Activated naive CD8-positive, alpha-beta T cell treated with anti-CD3 and anti-CD28 coated beads, Interleukin-2, amount 50 U/mL, for 24 hours (primary cell): ENCODE data around the gene FOXF1.

ENCODE experiments used
- ATAC-seq: fragments of 150-1000 bp; cut with Tn5 transposase; one replicate; pipeline ENCODE4 v1.10.0; 2021
- DNase-seq: peaks from one replicate; pipeline ENCODE4 v3.0.0; 2021
- H3K27ac Mint-ChIP-seq: one replicate; pipeline ENCODE4 v1.8.0; 2021; ENCODE audit warnings: mild to moderate bottlenecking, mixed read lengths
- H3K27me3 Mint-ChIP-seq: one replicate; pipeline ENCODE4 v1.8.0; 2021; ENCODE audit warnings: mixed read lengths
- H3K36me3 Mint-ChIP-seq: one replicate; pipeline ENCODE4 v1.8.0; 2021; ENCODE audit warnings: low read depth, mixed read lengths
- H3K4me1 Mint-ChIP-seq: one replicate; pipeline ENCODE4 v1.8.0; 2021; ENCODE audit warnings: mixed read lengths
- H3K4me3 Mint-ChIP-seq: one replicate; pipeline ENCODE4 v1.8.0; 2021; ENCODE audit warnings: mild to moderate bottlenecking, moderate library complexity, mixed read lengths
- H3K9me3 Mint-ChIP-seq: one replicate; pipeline ENCODE4 v1.8.0; 2021; ENCODE audit warnings: mixed read lengths

Gene FOXF1

GRCh38 chr16:86540894-86541293 lies 30.6 kb downstream of the FOXF1 start:
- no peak for ATAC-seq
- Mint-ChIP-seq H3K36me3 (peaks cover 34% of the 10 kb centered on the region), H3K9me3 (no peaks in the 10 kb centered on the region), H3K4me1 (peaks cover 2% of the 10 kb centered on the region), H3K4me3 (no peak overlapping the region), H3K27ac (no peak overlapping the region), H3K27me3 (no peaks in the 10 kb centered on the region)
- DNase-seq = no peak

DNA sequence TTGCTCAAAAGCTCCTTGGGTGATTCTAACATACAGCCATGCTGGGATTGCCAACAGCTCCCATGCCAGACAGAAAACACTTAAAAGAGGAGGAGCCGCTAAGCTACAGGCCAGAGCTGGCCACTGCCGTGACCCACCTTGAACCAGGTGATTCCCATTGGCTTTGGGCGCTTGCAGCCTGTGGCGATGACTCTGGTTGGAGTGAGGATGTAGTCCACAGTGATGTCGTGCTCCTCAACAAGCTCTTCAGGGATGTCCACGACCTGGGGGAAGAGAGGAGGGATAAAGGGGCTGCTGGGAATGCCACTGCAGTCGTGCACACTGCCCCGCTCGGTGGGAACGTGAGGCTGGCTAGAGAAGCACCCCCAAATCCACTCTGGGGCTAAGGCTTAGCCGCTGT lies 31.2 kb downstream of the FOXF1 start:
- Mint-ChIP-seq H3K27me3 (no peaks in the 10 kb centered on the region), H3K36me3 (peaks cover 36% of the 10 kb centered on the region), H3K27ac (no peak overlapping the region), H3K9me3 (no peaks in the 10 kb centered on the region), H3K4me3 (no peak overlapping the region), H3K4me1 (peaks cover 2% of the 10 kb centered on the region)
- ATAC-seq (no peak), DNase-seq (no peak)

DNA sequence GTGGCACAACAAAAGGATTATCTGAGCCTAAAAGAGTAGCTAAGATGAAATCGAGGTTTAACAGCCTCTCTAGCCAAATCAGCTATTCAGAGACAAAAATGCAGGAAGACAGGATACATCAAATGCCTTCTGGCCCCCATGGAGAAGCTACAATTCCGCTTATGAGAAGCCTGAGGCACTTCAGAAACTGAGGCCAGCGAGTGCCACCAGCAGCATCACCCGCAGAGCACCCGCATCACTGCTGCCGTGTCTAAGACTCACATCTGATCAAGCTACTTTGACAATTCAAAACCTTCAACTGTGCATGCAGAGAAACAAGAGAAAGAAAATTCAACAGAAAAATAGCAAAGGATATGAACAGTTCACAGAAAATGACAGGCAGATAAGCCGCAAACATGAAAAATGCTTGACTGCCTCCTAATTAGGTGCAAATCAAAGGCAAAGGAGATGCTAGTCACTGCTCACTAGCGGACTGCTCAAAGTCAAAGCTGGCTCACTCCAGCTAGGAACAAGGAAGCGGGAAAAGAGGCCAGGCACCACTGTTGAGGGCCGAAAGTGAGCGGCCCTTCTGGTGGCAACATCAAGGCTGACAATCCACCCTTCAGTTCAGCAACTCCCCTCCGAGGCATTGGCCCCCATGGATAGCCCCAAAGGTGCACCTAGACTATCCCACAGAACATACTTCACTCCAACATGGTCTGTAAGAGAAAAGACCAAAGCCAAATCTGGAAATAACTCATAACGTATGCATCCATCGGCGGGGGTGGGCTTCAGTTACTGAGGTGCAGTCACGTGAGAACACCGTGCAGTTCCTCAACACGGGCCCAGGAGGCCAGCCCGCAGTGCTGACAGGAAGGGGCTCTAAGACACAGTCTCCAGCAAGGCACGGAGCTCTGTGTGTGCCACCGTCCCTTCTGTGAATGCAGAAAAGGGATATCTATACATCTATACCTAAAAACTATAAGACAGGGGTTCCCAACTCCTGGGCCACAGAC lies 32.7 kb downstream of the FOXF1 start:
- Mint-ChIP-seq H3K4me1 (peaks cover 2% of the 10 kb centered on the region), H3K27me3 (no peaks in the 10 kb centered on the region), H3K36me3 (peaks cover 31% of the 10 kb centered on the region), H3K4me3 (no peak overlapping the region), H3K27ac (no peak overlapping the region), H3K9me3 (no peaks in the 10 kb centered on the region)
- no peak for DNase-seq
- no peak for ATAC-seq

- Mint-ChIP-seq H3K36me3 (peaks cover 30% of the 10 kb centered on the region), H3K4me3 (no peak overlapping the region), H3K9me3 (no peaks in the 10 kb centered on the region), H3K4me1 (peaks cover 11% of the 10 kb centered on the region), H3K27ac (no peak overlapping the region), H3K27me3 (no peaks in the 10 kb centered on the region)
- ATAC-seq (no peak), DNase-seq (no peak)
Measured at GRCh38 chr16:86545481-86545880, 35.2 kb downstream of the FOXF1 start.

GRCh38 chr16:86545954-86546637 lies 35.8 kb downstream of the FOXF1 start:
- no peak for DNase-seq
- H3K9me3 Mint-ChIP-seq = no peaks in the 10 kb centered on the region
- peaks cover 11% of the 10 kb centered on the region for H3K4me1 Mint-ChIP-seq

GRCh38 chr16:86546638-86547013 lies 36.3 kb downstream of the FOXF1 start:
- no peaks in the 10 kb centered on the region for H3K27me3 Mint-ChIP-seq
- H3K36me3 Mint-ChIP-seq = peaks cover 24% of the 10 kb centered on the region
- DNase-seq (no peak), ATAC-seq (no peak)
- H3K27ac Mint-ChIP-seq = no peak overlapping the region
- peaks cover 11% of the 10 kb centered on the region for H3K4me1 Mint-ChIP-seq
- no peaks in the 10 kb centered on the region for H3K9me3 Mint-ChIP-seq
- no peak overlapping the region for H3K4me3 Mint-ChIP-seq

More at GRCh38 chr16:86545954-86546637, 35.8 kb downstream of the FOXF1 start:
- H3K4me3 Mint-ChIP-seq = no peak overlapping the region
- H3K27ac Mint-ChIP-seq = no peak overlapping the region
- H3K36me3 Mint-ChIP-seq = peaks cover 25% of the 10 kb centered on the region
- H3K27me3 Mint-ChIP-seq = no peaks in the 10 kb centered on the region
- ATAC-seq = no peak

- H3K4me3 Mint-ChIP-seq = no peak overlapping the region
- H3K9me3 Mint-ChIP-seq = no peaks in the 10 kb centered on the region
- no peaks in the 10 kb centered on the region for H3K27me3 Mint-ChIP-seq
- no peak overlapping the region for H3K27ac Mint-ChIP-seq
- peaks cover 22% of the 10 kb centered on the region for H3K36me3 Mint-ChIP-seq
- H3K4me1 Mint-ChIP-seq = peaks cover 11% of the 10 kb centered on the region
- no peak for DNase-seq
- no peak for ATAC-seq
Measured at GRCh38 chr16:86547286-86547685, 37.0 kb downstream of the FOXF1 start.

- no peak overlapping the region for H3K4me3 Mint-ChIP-seq
- no peak overlapping the region for H3K27ac Mint-ChIP-seq
- H3K9me3 Mint-ChIP-seq = no peaks in the 10 kb centered on the region
- peaks cover 20% of the 10 kb centered on the region for H3K4me1 Mint-ChIP-seq
- H3K27me3 Mint-ChIP-seq = no peaks in the 10 kb centered on the region
- peaks cover 26% of the 10 kb centered on the region for H3K36me3 Mint-ChIP-seq
- ATAC-seq = peak; percentile 62
- DNase-seq = no peak
Measured at GRCh38 chr16:86549076-86549892, 39.0 kb downstream of the FOXF1 start.

GRCh38 chr16:86549893-86550190 lies 39.5 kb downstream of the FOXF1 start:
- no peaks in the 10 kb centered on the region for H3K9me3 Mint-ChIP-seq
- no peak overlapping the region for H3K4me3 Mint-ChIP-seq
- no peak for DNase-seq
- H3K27ac Mint-ChIP-seq = no peak overlapping the region
- H3K27me3 Mint-ChIP-seq = no peaks in the 10 kb centered on the region
- ATAC-seq = no peak
- H3K4me1 Mint-ChIP-seq = peaks cover 22% of the 10 kb centered on the region
- peaks cover 22% of the 10 kb centered on the region for H3K36me3 Mint-ChIP-seq

GRCh38 chr16:86550281-86550680 lies 40.0 kb downstream of the FOXF1 start:
- Mint-ChIP-seq H3K9me3 (no peaks in the 10 kb centered on the region), H3K27me3 (no peaks in the 10 kb centered on the region), H3K4me1 (peaks cover 27% of the 10 kb centered on the region), H3K4me3 (no peak overlapping the region), H3K36me3 (peaks cover 21% of the 10 kb centered on the region), H3K27ac (no peak overlapping the region)
- DNase-seq (no peak), ATAC-seq (no peak)

- Mint-ChIP-seq H3K27me3 (peaks cover 5% of the 10 kb centered on the region), H3K4me3 (peak overlapping the region; percentile 93), H3K4me1 (peaks cover 33% of the 10 kb centered on the region), H3K9me3 (no peaks in the 10 kb centered on the region), H3K36me3 (peaks cover 15% of the 10 kb centered on the region), H3K27ac (no peak overlapping the region)
- DNase-seq = no peak
- no peak for ATAC-seq
Measured at GRCh38 chr16:86553356-86553755, 43.0 kb downstream of the FOXF1 start.

- peaks cover 28% of the 10 kb centered on the region for H3K4me1 Mint-ChIP-seq
- H3K9me3 Mint-ChIP-seq = no peaks in the 10 kb centered on the region
- H3K36me3 Mint-ChIP-seq = peaks cover 14% of the 10 kb centered on the region
- no peak for DNase-seq
- H3K27me3 Mint-ChIP-seq = peaks cover 6% of the 10 kb centered on the region
- no peak for ATAC-seq
- H3K27ac Mint-ChIP-seq = peak overlapping the region; percentile 97
- H3K4me3 Mint-ChIP-seq = peak overlapping the region; percentile 93
Measured at GRCh38 chr16:86554599-86554916, 44.2 kb downstream of the FOXF1 start.

DNA sequence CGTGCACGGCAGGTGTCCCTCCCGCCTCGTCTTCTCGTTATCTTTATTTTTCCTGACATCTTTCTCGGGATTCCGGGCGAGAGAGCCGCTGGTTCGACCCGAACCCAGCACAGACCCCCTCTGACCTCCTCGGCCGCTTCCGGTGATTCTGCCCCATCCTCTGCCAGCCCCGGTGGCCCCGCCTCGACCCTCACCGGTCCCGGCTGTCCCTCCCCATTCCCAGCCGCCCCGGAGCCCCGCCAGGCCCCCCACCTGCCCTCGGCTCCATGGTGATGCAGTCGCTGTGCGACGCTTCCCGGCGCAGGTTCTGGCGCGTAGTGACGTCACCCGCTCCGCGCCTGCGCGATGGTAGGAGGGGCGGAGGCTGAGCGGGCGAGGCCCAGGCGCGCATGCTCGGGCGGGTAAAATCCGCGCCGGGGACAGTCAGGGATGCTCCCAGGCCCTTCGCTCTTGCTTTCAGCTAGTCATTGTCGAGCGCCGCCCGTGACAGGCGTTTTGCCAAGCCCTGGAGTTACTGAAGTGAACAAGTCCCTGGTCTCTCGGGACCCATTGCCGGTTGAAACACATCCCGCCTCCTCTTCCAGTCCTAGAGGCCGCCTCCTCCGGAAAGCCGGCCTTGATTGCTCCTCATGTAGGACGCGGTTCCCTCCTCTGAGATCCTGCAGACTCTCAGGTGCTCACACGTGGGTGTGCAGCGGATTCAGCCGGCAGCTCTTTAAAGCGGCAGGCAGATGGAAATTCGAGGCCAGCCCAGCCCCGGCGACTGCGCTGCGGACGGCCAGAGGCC lies 44.8 kb downstream of the FOXF1 start, which contains the start of gene MTHFSD:
TSS of gene MTHFSD (minus strand) at position 319 of the 787 bp plus-strand sequence. CDS start at position 268, 51 bp downstream.
- peak; percentile 97 for DNase-seq
- H3K27me3 Mint-ChIP-seq = peaks cover 7% of the 10 kb centered on the region

DNA sequence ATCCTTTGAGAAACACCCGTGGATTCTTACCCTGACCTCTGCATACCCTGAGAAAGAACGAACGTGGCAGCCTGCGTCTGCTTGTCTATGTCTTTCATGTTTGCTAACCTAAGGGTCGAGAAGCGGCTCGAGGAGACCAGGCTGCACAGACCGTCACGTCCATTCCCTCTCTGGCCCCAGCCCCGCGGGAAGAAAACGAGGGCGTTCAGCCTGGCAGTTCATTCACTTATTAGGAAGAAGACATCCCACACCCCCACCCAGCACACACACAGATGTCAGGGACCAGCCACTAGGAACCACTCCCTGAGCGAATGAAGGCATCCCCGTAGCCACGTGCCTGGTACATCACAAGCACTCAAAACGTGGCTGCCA lies 45.4 kb downstream of the FOXF1 start:
- Mint-ChIP-seq H3K9me3 (no peaks in the 10 kb centered on the region), H3K4me3 (peak overlapping the region; percentile 93), H3K4me1 (peaks cover 25% of the 10 kb centered on the region), H3K27me3 (peaks cover 7% of the 10 kb centered on the region), H3K36me3 (peaks cover 14% of the 10 kb centered on the region), H3K27ac (peak overlapping the region; percentile 97)
- ATAC-seq = no peak
- no peak for DNase-seq

More for the DNA sequence above, 44.8 kb downstream of the FOXF1 start, which contains the start of gene MTHFSD:
- H3K9me3 Mint-ChIP-seq = no peaks in the 10 kb centered on the region
- peak within 1 kb of the TSS; percentile 97 for H3K27ac Mint-ChIP-seq
- H3K36me3 Mint-ChIP-seq = peaks cover 14% of the 10 kb centered on the region
- H3K4me1 Mint-ChIP-seq = peaks cover 28% of the 10 kb centered on the region
- peak within 1 kb of the TSS; percentile 93 for H3K4me3 Mint-ChIP-seq
- peak; percentile 87 for ATAC-seq
